Ovary (tissue), 9 donors: ENCODE measurements around the gene LILRA1. TPM values are rescaled to one million over a fixed set of nuclear protein-coding genes. Genes with fewer than 3 reads are reported as not detected.
"Not testable (repeated sequence)": the region's sequence is repeated elsewhere in the genome, so short reads cannot be mapped to it uniquely, and the experiment has no call there.

ENCODE experiments used
- DNase-seq, 5 donors: peaks; one replicate each; pipeline ENCODE4 v3.0.0-alpha.2; 2019 to 2020
- H3K27ac ChIP-seq, 2 donors: fragments of 200-600 bp; one replicate each; pipeline versions ENCODE4 v1.5.1 to v1.8.0; 2019 to 2022
- H3K27me3 ChIP-seq: fragments of 200-600 bp; one replicate; pipeline ENCODE4 v1.8.0; 2022
- H3K36me3 ChIP-seq: fragments of 200-600 bp; sonication (generic); one replicate; pipeline ENCODE4 v1.5.1; 2019
- H3K4me1 ChIP-seq: one replicate; pipeline ENCODE4 v1.8.1; 2013; ENCODE audit warnings: mild to moderate bottlenecking, moderate library complexity; ENCODE audit not compliant: insufficient read depth
- H3K4me3 ChIP-seq: fragments of 200-600 bp; sonication (generic); one replicate; pipeline ENCODE4 v1.5.1; 2017
- H3K9me3 ChIP-seq, 2 donors: fragments of 200-600 bp in 1 of 2; sonication (generic) in 1 of 2; one replicate each; pipeline versions ENCODE4 v1.5.1 to v1.8.1; 2013 to 2019; ENCODE audit warnings: mild to moderate bottlenecking in 1 of 2, moderate library complexity in 1 of 2
- EP300 ChIP-seq: sonication (generic); formaldehyde crosslinking; IDR thresholded peaks from one replicate; pipeline ENCODE4 v1.6.1; 2017; ENCODE audit warnings: antibody characterized with exemption
- POLR2A ChIP-seq: fragments of 450-650 bp; IDR thresholded peaks from one replicate; pipeline ENCODE4 v1.6.1; 2017; ENCODE audit warnings: antibody characterized with exemption, mild to moderate bottlenecking, moderate library complexity
- whole genome bisulfite sequencing, 3 donors: extraction: QIAGEN DNeasy Blood & Tissue Kit in 1 of 3; methylation state at CpG; one replicate each; pipeline versions ENCODE4 v1.1.5 to v1.1.7; 2013 to 2017; 5-methylcytosine and 5-hydroxymethylcytosine counted together
- intact Hi-C, 4 donors: fragments of 100-400 bp; cut with DNase I; formaldehyde crosslinking; loops; one replicate each; pipeline versions ENCODE4 v1.11.0 to v1.15.1; 2022 to 2023
- polyA plus RNA-seq, 2 donors: library from polyadenylated mRNA; stranded (reverse); fragments of 200-250 nt in 1 of 2; fragments of 350-450 nt in 1 of 2; fragmentation: Illumina TruSeq in 1 of 2; extraction: RNeasy Lipid Tissue Mini Kit (QIAGEN cat#74804) in 1 of 2; gene quantifications; one replicate each; pipeline ENCODE4 v1.2.3, GENCODE V29; 2013 to 2014
- total RNA-seq, 7 donors: library from RNA; depleted of rRNA in 2 of 7; stranded (reverse); fragments of >200 nt in 2 of 7; fragmentation: NEBNext Ultra II Directional in 3 of 7; extraction: Animal tissue kit (Norgen Biotek cat#: 25700) in 3 of 7; gene quantifications; one replicate each; pipeline versions ENCODE4 v1.1.0 to v1.2.4, GENCODE V29; 2016 to 2023
- TF ChIP-seq, protein P1 (sequence below), 3 donors: fragments of 450-650 bp in 2 of 3; fragments of 200-600 bp in 1 of 3; IDR thresholded peaks; one replicate each; pipeline versions ENCODE4 v1.5.1 to v1.8.0; 2016 to 2022; ENCODE audit warnings: antibody characterized with exemption in 3 of 3, mild to moderate bottlenecking in 1 of 3
- donor health status: DM: no; HTN: no; CAD: no; lungs with moderate emphysema.
- donor health status: DM: no; HTN: no; CAD: no.
- donor health status: Bipolar disorder and iron deficiency.
- donor health status: DM: yes; HTN: yes; CAD: no.
- donor health status: DM: no; HTN: no; CAD: no.
- donor health status: DM: yes; HTN: yes; CAD: no.

Gene LILRA1
- total and polyA plus RNA-seq, 9 donors, result 0.15 to 3.1 (median 0.36) TPM

DNA sequence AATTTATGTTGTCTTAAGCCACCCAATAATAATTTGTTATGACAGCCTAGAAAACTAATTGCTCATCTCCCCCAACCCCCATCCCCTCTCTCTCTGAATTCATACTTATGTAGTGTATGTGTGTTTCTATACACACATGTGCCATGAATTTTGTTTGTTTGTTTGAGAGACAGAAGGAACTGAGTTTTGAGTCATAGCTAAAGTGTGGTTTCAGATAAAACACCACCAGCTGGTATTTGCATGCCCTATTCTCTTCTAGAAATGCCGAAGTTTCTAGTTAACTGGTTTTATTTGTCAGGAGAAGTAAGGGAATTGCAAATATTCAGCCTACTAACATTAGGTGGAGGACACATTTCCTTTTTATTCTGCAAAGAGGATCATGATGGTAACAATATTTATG, 37.2 kb upstream of the LILRA1 start:
- H3K27me3 ChIP-seq, result no peaks in the 10 kb centered on the region
- H3K27ac ChIP-seq, result no peak overlapping the region
- H3K36me3 ChIP-seq, result no peaks in the 10 kb centered on the region
- 64 to 80% (median 66%) methylated on average over 1 of the region's 1 CpG for WGBS, 3 donors
- TF ChIP-seq, protein P1, sequence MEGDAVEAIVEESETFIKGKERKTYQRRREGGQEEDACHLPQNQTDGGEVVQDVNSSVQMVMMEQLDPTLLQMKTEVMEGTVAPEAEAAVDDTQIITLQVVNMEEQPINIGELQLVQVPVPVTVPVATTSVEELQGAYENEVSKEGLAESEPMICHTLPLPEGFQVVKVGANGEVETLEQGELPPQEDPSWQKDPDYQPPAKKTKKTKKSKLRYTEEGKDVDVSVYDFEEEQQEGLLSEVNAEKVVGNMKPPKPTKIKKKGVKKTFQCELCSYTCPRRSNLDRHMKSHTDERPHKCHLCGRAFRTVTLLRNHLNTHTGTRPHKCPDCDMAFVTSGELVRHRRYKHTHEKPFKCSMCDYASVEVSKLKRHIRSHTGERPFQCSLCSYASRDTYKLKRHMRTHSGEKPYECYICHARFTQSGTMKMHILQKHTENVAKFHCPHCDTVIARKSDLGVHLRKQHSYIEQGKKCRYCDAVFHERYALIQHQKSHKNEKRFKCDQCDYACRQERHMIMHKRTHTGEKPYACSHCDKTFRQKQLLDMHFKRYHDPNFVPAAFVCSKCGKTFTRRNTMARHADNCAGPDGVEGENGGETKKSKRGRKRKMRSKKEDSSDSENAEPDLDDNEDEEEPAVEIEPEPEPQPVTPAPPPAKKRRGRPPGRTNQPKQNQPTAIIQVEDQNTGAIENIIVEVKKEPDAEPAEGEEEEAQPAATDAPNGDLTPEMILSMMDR (IDR thresholded peaks at IDR 0.05), result no peak
- TF ChIP-seq POLR2A (no peak), EP300 (no peak)
- no peaks in the 10 kb centered on the region for H3K9me3 ChIP-seq
- H3K4me3 ChIP-seq, result no peak overlapping the region
- H3K4me1 ChIP-seq, result no peaks in the 10 kb centered on the region
- DNase-seq, result no peak
- intact Hi-C loops, result no loop called here

DNA sequence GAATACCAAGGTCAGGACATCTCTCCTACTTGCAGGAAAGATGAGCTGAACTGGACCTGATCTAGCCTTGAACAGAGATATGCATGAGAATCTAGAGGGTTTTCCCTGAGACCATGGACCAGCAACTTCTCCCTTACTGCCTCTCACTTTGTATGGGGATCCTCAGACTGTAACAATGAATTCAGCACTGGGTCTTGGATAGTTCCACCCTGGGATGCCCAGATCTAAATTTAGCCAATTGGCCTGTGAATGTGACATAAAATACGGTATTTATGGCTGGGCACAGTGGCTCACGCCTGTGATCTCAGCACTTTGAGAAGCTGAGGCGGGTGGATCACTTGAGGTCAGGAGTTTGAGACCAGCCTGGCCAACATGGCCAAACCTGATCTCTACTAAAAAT, 35.1 kb upstream of the LILRA1 start:
- Histone ChIP-seq H3K9me3 (no peaks in the 10 kb centered on the region), H3K27ac (no peak overlapping the region), H3K4me3 (no peak overlapping the region), H3K27me3 (no peaks in the 10 kb centered on the region), H3K36me3 (no peaks in the 10 kb centered on the region), H3K4me1 (no peaks in the 10 kb centered on the region)
- TF ChIP-seq, protein P1 (IDR thresholded peaks at IDR 0.05), result no peak
- TF ChIP-seq POLR2A (no peak), EP300 (no peak)
- intact Hi-C loops, result no loop called here
- no peak for DNase-seq
- 41 to 49% (median 44%) methylated on average over 3 of the region's 3 CpGs for WGBS, 3 donors

DNA sequence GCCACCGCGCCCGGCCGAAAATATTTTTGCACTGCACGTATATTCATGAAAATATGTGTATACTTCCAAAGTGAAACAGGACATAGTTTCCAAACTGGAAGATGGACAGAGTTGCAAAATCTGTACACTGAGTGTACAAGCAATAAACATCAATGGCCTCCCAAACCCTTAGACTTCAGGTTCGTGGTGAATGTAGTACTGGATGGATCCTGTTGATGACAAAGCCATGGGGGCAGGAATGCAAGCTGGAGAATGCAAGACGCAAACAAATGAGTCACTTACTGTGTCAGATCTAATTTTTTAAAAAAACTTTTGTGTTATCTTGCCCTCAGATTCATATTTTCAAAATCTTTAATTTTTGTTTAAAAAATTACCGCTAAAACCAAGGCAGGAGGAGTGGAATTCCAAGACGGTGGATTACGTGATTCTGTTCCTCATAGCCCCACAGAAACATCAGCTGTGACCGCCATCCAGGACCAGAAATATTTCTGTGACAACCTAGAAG, 32.5 kb upstream of the LILRA1 start:
- DNase-seq, result no peak
- no peaks in the 10 kb centered on the region for H3K27me3 ChIP-seq
- WGBS, 3 donors, result 84 to 87% (median 85%) methylated on average over 11 of the region's 11 CpGs

DNA sequence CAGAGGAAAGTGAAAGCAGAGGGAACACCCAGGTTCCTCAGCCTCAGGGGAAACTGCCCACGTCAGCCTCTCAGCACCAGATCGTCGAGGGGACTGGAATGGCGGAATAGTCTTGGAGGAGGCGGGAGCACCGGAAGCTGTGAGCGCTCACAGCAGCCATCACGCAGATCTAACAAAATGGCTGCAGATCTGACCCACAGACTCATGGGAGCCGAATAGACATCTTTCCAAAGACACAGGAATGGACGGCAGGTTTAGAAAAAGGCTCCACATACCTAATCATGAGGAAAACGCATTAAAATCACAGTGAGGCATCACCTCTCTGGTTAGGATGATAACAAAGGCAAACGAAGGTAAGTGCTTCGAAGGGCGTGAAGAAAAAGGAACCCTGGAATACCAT, 31.6 kb upstream of the LILRA1 start:
- Histone ChIP-seq H3K4me3 (no peak overlapping the region), H3K4me1 (no peaks in the 10 kb centered on the region), H3K27me3 (no peaks in the 10 kb centered on the region), H3K9me3 (no peaks in the 10 kb centered on the region), H3K36me3 (no peaks in the 10 kb centered on the region), H3K27ac (no peak overlapping the region)
- TF ChIP-seq, protein P1 (IDR thresholded peaks at IDR 0.05), result no peak
- TF ChIP-seq EP300 (no peak), POLR2A (no peak)
- DNase-seq, result no peak
- intact Hi-C loops, result no loop called here
- 76 to 86% (median 82%) methylated on average over 14 of the region's 14 CpGs for WGBS, 3 donors

More for the DNA sequence above, 32.5 kb upstream of the LILRA1 start:
- TF ChIP-seq POLR2A (no peak), EP300 (no peak)
- TF ChIP-seq, protein P1 (IDR thresholded peaks at IDR 0.05), result no peak
- Histone ChIP-seq H3K36me3 (no peaks in the 10 kb centered on the region), H3K4me3 (no peak overlapping the region), H3K9me3 (no peaks in the 10 kb centered on the region), H3K27ac (no peak overlapping the region), H3K4me1 (no peaks in the 10 kb centered on the region)
- intact Hi-C loops, result no loop called here

DNA sequence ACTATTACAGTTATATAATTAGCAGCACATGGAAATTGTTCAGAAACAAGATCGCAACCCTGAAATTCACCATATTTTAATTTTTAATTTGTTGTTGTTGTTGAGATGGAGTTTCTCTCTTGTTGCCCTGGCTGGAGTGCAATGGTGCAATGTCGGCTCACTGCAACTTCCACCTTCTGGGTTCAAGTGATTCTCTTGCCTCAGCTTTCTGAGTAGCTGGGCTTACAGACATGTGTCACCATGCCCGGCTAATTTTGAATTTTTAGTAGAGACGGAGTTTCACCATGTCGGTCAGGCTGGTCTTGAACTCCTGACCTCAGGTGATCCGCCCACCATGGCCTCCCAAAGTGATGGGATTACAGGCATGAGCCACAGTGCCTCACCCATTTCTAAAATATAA, 30.2 kb upstream of the LILRA1 start:
- WGBS, 3 donors, result 81 to 92% (median 85%) methylated on average over 6 of the region's 6 CpGs
- H3K27me3 ChIP-seq, intact Hi-C loops, H3K4me3 ChIP-seq, H3K4me1 ChIP-seq, DNase-seq, H3K9me3 ChIP-seq, H3K36me3 ChIP-seq, H3K27ac ChIP-seq: not testable (repeated sequence)
